A204.1 (cell line): Measurements from ENCODE around the gene LRP11.
"Not testable (repeated sequence)": the region's sequence is repeated elsewhere in the genome, so short reads cannot be mapped to it uniquely, and the experiment has no call there.

Experiments
- FAIRE-seq: peaks from 2 replicates; lab custom pipeline; 2012; peaks lifted over from hg19 to GRCh38; lab: Jason Lieb, UNC

The LRP11 gene

GRCh38 chr6:149863698-149864577 lies at the start of gene LRP11:
LRP11 (minus strand) TSS chr6:149864359; CDS start chr6:149864020, 339 bp downstream.
- no peak for FAIRE-seq

GRCh38 chr6:149913540-149914240 lies 49.5 kb upstream of the LRP11 start:
- FAIRE-seq, result no peak

- FAIRE-seq, result no peak
Measured at GRCh38 chr6:149913085-149913484, 48.9 kb upstream of the LRP11 start.

GRCh38 chr6:149912680-149913079 lies 48.5 kb upstream of the LRP11 start:
- not testable (repeated sequence) for FAIRE-seq

GRCh38 chr6:149910721-149911151 lies 46.6 kb upstream of the LRP11 start:
- no peak for FAIRE-seq

GRCh38 chr6:149909701-149910470 lies 45.7 kb upstream of the LRP11 start:
- FAIRE-seq, result no peak

GRCh38 chr6:149908480-149908879 lies 44.3 kb upstream of the LRP11 start:
- not testable (repeated sequence) for FAIRE-seq

GRCh38 chr6:149907317-149907716 lies 43.2 kb upstream of the LRP11 start:
- no peak for FAIRE-seq

GRCh38 chr6:149906405-149906804 lies 42.2 kb upstream of the LRP11 start:
- FAIRE-seq, result no peak

- no peak for FAIRE-seq
Measured at GRCh38 chr6:149905911-149906371, 41.8 kb upstream of the LRP11 start.

- FAIRE-seq, result no peak
Measured at GRCh38 chr6:149905371-149905910, 41.3 kb upstream of the LRP11 start.

- no peak for FAIRE-seq
Measured at GRCh38 chr6:149904661-149905370, 40.7 kb upstream of the LRP11 start.

GRCh38 chr6:149903938-149904611 lies 39.9 kb upstream of the LRP11 start:
- no peak for FAIRE-seq

- FAIRE-seq, result no peak
Measured at GRCh38 chr6:149901444-149902140, 37.4 kb upstream of the LRP11 start.

GRCh38 chr6:149900620-149901443 lies 36.7 kb upstream of the LRP11 start:
- no peak for FAIRE-seq

- no peak for FAIRE-seq
Measured at GRCh38 chr6:149899926-149900619, 35.9 kb upstream of the LRP11 start.

- FAIRE-seq, result no peak
Measured at GRCh38 chr6:149899486-149899885, 35.3 kb upstream of the LRP11 start.

GRCh38 chr6:149898966-149899365 lies 34.8 kb upstream of the LRP11 start:
- no peak for FAIRE-seq
